Measurements from ENCODE around the gene KIAA1755.

Gene KIAA1755

GRCh38 chr20:38198238-38198861 lies 62.2 kb downstream of the KIAA1755 start:
- no peak for DNase-seq
- in situ Hi-C loops (cut with MboI; ENCODE audit: low pct_unique_long_range_greater_than_20kb, low sequenced_read_pairs): no loop called here

- no peak for DNase-seq
- in situ Hi-C loops (cut with MboI; ENCODE audit: low pct_unique_long_range_greater_than_20kb, low sequenced_read_pairs): no loop called here
Observed at GRCh38 chr20:38197619-38198018, 62.9 kb downstream of the KIAA1755 start.

- in situ Hi-C loops (cut with MboI; ENCODE audit: low pct_unique_long_range_greater_than_20kb, low sequenced_read_pairs): no loop called here
- no peak for DNase-seq
Observed at GRCh38 chr20:38197217-38197616, 63.3 kb downstream of the KIAA1755 start.

- no peak for DNase-seq
- in situ Hi-C loops (cut with MboI; ENCODE audit: low pct_unique_long_range_greater_than_20kb, low sequenced_read_pairs): no loop called here
Observed at GRCh38 chr20:38196592-38196991, 63.9 kb downstream of the KIAA1755 start.

- DNase-seq: no peak
- in situ Hi-C loops (cut with MboI; ENCODE audit: low pct_unique_long_range_greater_than_20kb, low sequenced_read_pairs): no loop called here
Observed at GRCh38 chr20:38196076-38196475, 64.5 kb downstream of the KIAA1755 start.

- DNase-seq: no peak
- in situ Hi-C loops (cut with MboI; ENCODE audit: low pct_unique_long_range_greater_than_20kb, low sequenced_read_pairs): no loop called here
Observed at GRCh38 chr20:38195521-38195920, 65.0 kb downstream of the KIAA1755 start.

GRCh38 chr20:38194971-38195504 lies 65.5 kb downstream of the KIAA1755 start:
- in situ Hi-C loops (cut with MboI; ENCODE audit: low pct_unique_long_range_greater_than_20kb, low sequenced_read_pairs): no loop called here
- no peak for DNase-seq

GRCh38 chr20:38193586-38194105 lies 66.9 kb downstream of the KIAA1755 start:
- DNase-seq: no peak
- in situ Hi-C loops (cut with MboI; ENCODE audit: low pct_unique_long_range_greater_than_20kb, low sequenced_read_pairs): no loop called here

GRCh38 chr20:38192323-38192885 lies 68.1 kb downstream of the KIAA1755 start:
- in situ Hi-C loops (cut with MboI; ENCODE audit: low pct_unique_long_range_greater_than_20kb, low sequenced_read_pairs): no loop called here

GRCh38 chr20:38191654-38192053 lies 68.9 kb downstream of the KIAA1755 start:
- in situ Hi-C loops (cut with MboI; ENCODE audit: low pct_unique_long_range_greater_than_20kb, low sequenced_read_pairs): no loop called here
- no peak for DNase-seq

More at GRCh38 chr20:38192323-38192885, 68.1 kb downstream of the KIAA1755 start:
- no peak for DNase-seq

GRCh38 chr20:38190936-38191371 lies 69.6 kb downstream of the KIAA1755 start:
- DNase-seq: no peak
- in situ Hi-C loops (cut with MboI; ENCODE audit: low pct_unique_long_range_greater_than_20kb, low sequenced_read_pairs): no loop called here

GRCh38 chr20:38190166-38190565 lies 70.4 kb downstream of the KIAA1755 start:
- in situ Hi-C loops (cut with MboI; ENCODE audit: low pct_unique_long_range_greater_than_20kb, low sequenced_read_pairs): no loop called here
- no peak for DNase-seq

GRCh38 chr20:38187517-38187916 lies 73.0 kb downstream of the KIAA1755 start:
- no peak for DNase-seq
- in situ Hi-C loops (cut with MboI; ENCODE audit: low pct_unique_long_range_greater_than_20kb, low sequenced_read_pairs): no loop called here

GRCh38 chr20:38186788-38187221 lies 73.7 kb downstream of the KIAA1755 start:
- DNase-seq: no peak
- in situ Hi-C loops (cut with MboI; ENCODE audit: low pct_unique_long_range_greater_than_20kb, low sequenced_read_pairs): no loop called here

GRCh38 chr20:38184101-38184500 lies 76.4 kb downstream of the KIAA1755 start:
- DNase-seq: no peak
- in situ Hi-C loops (cut with MboI; ENCODE audit: low pct_unique_long_range_greater_than_20kb, low sequenced_read_pairs): no loop called here

GRCh38 chr20:38181971-38182370 lies 78.6 kb downstream of the KIAA1755 start:
- in situ Hi-C loops (cut with MboI; ENCODE audit: low pct_unique_long_range_greater_than_20kb, low sequenced_read_pairs): no loop called here

GRCh38 chr20:38181207-38181801 lies 79.2 kb downstream of the KIAA1755 start:
- in situ Hi-C loops (cut with MboI; ENCODE audit: low pct_unique_long_range_greater_than_20kb, low sequenced_read_pairs): no loop called here
- no peak for DNase-seq

More at GRCh38 chr20:38181971-38182370, 78.6 kb downstream of the KIAA1755 start:
- no peak for DNase-seq

- no peak for DNase-seq
- in situ Hi-C loops (cut with MboI; ENCODE audit: low pct_unique_long_range_greater_than_20kb, low sequenced_read_pairs): no loop called here
Observed at GRCh38 chr20:38180781-38181180, 79.8 kb downstream of the KIAA1755 start.

GRCh38 chr20:38179846-38180245 lies 80.7 kb downstream of the KIAA1755 start:
- DNase-seq: no peak
- in situ Hi-C loops (cut with MboI; ENCODE audit: low pct_unique_long_range_greater_than_20kb, low sequenced_read_pairs): no loop called here

- no peak for DNase-seq
- in situ Hi-C loops (cut with MboI; ENCODE audit: low pct_unique_long_range_greater_than_20kb, low sequenced_read_pairs): no loop called here
Observed at GRCh38 chr20:38178581-38178980, 82.0 kb downstream of the KIAA1755 start.
